ENCODE results near the gene AOX1. TPM values are rescaled to one million over a fixed set of nuclear protein-coding genes. Genes with fewer than 3 reads are reported as not detected.

AOX1 gene
- total and polyA plus RNA-seq, 10 of the 15 experiments (the other 5 are each of a cell fraction or from before 2014, with no cell fraction given): 0.03 to 0.56 (median 0.19) TPM; not detected in 6

GRCh38 chr2:200614249-200614648 is 28.4 kb downstream of the AOX1 start (continued):
- TF ChIP-seq USF2 (IDR thresholded peaks at IDR 0.05; ENCODE audit: borderline replicate concordance, low read depth, low read length) (no peak), BMI1 (IDR thresholded peaks at IDR 0.05; ENCODE audit: borderline replicate concordance) (no peak), EGR1 (IDR thresholded peaks at IDR 0.05; ENCODE audit: borderline replicate concordance in 1 of 2, low read depth in 2 of 2, low read length in 2 of 2) (no peak), ETV6 (conservative IDR thresholded peaks at IDR 0.05 in 1 of 2, IDR thresholded peaks at IDR 0.05 in 1 of 2; ENCODE audit: borderline replicate concordance in 1 of 2, low read depth in 1 of 2) (peak in 1 of 2 experiments; percentile 51; a peak in 1 of 4 replicates), NRF1 (conservative IDR thresholded peaks at IDR 0.05; ENCODE audit: low read depth, low read length) (no peak), RUNX3 (IDR thresholded peaks at IDR 0.05; ENCODE audit: low read length) (no peak), MTA2 (IDR thresholded peaks at IDR 0.05; ENCODE audit: low read depth) (no peak), ZNF24 (IDR thresholded peaks at IDR 0.05) (no peak)
- TF ChIP-seq, protein P1, sequence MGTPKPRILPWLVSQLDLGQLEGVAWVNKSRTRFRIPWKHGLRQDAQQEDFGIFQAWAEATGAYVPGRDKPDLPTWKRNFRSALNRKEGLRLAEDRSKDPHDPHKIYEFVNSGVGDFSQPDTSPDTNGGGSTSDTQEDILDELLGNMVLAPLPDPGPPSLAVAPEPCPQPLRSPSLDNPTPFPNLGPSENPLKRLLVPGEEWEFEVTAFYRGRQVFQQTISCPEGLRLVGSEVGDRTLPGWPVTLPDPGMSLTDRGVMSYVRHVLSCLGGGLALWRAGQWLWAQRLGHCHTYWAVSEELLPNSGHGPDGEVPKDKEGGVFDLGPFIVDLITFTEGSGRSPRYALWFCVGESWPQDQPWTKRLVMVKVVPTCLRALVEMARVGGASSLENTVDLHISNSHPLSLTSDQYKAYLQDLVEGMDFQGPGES (IDR thresholded peaks at IDR 0.05): no peak

- peaks cover 5% of the 10 kb centered on the region for H3K4me1 ChIP-seq (ENCODE audit: control insufficient read depth, insufficient read depth, low read length)
- ChIA-PET RAD21 (ENCODE audit: unreplicated experiment) (interaction anchor here (0.6 kb wide), 1 partner anchor 137 kb away, joined by 3 read pairs; no protein-coding TSS in a partner anchor), SMC1A (ENCODE audit: uncharacterized antibody, unreplicated experiment) (interaction anchor here (1.6 kb wide), 1 partner anchor 145 kb away, joined by 4 read pairs; no protein-coding TSS in a partner anchor), CTCF (interaction anchor here (0.9 to 1.2 kb wide), 3 partner anchors 14 to 144 kb away, joined by 3 read pairs; no protein-coding TSS in a partner anchor), POLR2A (no interaction called here)
- H3K9ac ChIP-seq (ENCODE audit: control insufficient read depth, insufficient read depth, low read length): no peak overlapping the region
- H3K36me3 ChIP-seq (ENCODE audit: control insufficient read depth in 2 of 2, insufficient read depth in 2 of 2, low read length in 1 of 2): no peaks in the 10 kb centered on the region
- no peak for FAIRE-seq
- H3K27ac ChIP-seq (ENCODE audit: control insufficient read depth, insufficient read depth): no peak overlapping the region
- in situ Hi-C loops (cut with MboI) (no loop called here), intact Hi-C loops (cut with micrococcal nuclease; ENCODE audit: unreplicated experiment) (no loop called here)
- no peak overlapping the region for H3K4me3 ChIP-seq
- TF ChIP-seq RUNX3 (IDR thresholded peaks at IDR 0.05; ENCODE audit: low read length) (peak; percentile 10; the same call in 1 of the 2 replicates), TBL1XR1 (IDR thresholded peaks at IDR 0.05; ENCODE audit: low read depth, low read length) (no peak), EP300 (IDR thresholded peaks at IDR 0.05; ENCODE audit: borderline replicate concordance in 1 of 2, control insufficient read depth in 1 of 2, low read depth in 2 of 2, low read length in 2 of 2) (no peak), EED (IDR thresholded peaks at IDR 0.05; ENCODE audit: low read depth) (0 out of 2 replicates have a peak, but pooled peaks have one; percentile 41), JUNB (IDR thresholded peaks at IDR 0.05) (peak; percentile 23; the same call in 1 of the 2 replicates)
- TF ChIP-seq, protein P2, sequence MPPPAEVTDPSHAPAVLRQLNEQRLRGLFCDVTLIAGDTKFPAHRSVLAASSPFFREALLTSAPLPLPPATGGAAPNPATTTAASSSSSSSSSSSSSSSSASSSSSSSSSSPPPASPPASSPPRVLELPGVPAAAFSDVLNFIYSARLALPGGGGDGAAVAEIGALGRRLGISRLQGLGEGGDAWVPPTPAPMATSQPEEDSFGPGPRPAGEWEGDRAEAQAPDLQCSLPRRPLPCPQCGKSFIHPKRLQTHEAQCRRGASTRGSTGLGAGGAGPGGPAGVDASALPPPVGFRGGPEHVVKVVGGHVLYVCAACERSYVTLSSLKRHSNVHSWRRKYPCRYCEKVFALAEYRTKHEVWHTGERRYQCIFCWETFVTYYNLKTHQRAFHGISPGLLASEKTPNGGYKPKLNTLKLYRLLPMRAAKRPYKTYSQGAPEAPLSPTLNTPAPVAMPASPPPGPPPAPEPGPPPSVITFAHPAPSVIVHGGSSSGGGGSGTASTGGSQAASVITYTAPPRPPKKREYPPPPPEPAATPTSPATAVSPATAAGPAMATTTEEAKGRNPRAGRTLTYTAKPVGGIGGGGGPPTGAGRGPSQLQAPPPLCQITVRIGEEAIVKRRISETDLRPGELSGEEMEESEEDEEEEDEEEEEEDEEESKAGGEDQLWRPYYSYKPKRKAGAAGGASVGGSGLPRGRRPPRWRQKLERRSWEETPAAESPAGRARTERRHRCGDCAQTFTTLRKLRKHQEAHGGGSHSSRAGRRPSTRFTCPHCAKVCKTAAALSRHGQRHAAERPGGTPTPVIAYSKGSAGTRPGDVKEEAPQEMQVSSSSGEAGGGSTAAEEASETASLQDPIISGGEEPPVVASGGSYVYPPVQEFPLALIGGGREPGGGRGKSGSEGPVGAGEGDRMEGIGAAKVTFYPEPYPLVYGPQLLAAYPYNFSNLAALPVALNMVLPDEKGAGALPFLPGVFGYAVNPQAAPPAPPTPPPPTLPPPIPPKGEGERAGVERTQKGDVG (CRISPR knock-in tag; IDR thresholded peaks at IDR 0.05): no peak
- no peak overlapping the region for H3K4me2 ChIP-seq (ENCODE audit: control insufficient read depth, insufficient read depth)
- no peaks in the 10 kb centered on the region for H3K9me3 ChIP-seq (replicated peaks; ENCODE audit: control insufficient read depth, insufficient read depth, low read length)
- BruUV-seq (replicated peaks): no TSS peak
- peak; percentile 65 for ATAC-seq
- no peaks in the 10 kb centered on the region; a peak in 1 of 4 replicates for H3K27me3 ChIP-seq (replicated peaks in 1 of 2; ENCODE audit: control insufficient read depth in 2 of 2, insufficient read depth in 2 of 2, low read length in 1 of 2)
- no peak overlapping the region for H2AFZ ChIP-seq (ENCODE audit: control insufficient read depth, low read depth, low read length)
- H4K20me1 ChIP-seq (ENCODE audit: control insufficient read depth, insufficient read depth): no peaks in the 10 kb centered on the region
- no peaks in the 10 kb centered on the region for H3K79me2 ChIP-seq (ENCODE audit: control insufficient read depth, insufficient read depth, low read length)
- 27% methylated on average over 1 of the region's 1 CpG for WGBS (ENCODE audit: insufficient coverage, insufficient replicate concordance, low lambda C conversion rate, missing lambda C conversion rate)
- no peak for DNase-seq (ENCODE audit: low read depth, low spot score)
Measured at GRCh38 chr2:200615247-200615646, 29.4 kb downstream of the AOX1 start.

Data from GM12878 (cell line).